Measurements from ENCODE around the gene NUP43.
"Not testable (repeated sequence)": the region's sequence is repeated elsewhere in the genome, so short reads cannot be mapped to it uniquely, and the experiment has no call there.

The NUP43 gene

GRCh38 chr6:149694921-149695320 is 51.4 kb downstream of the NUP43 start:
- in situ Hi-C loops (cut with MboI; ENCODE audit: low sequenced_read_pairs) = no loop called here

GRCh38 chr6:149691201-149691600 is 55.1 kb downstream of the NUP43 start:
- in situ Hi-C loops (cut with MboI; ENCODE audit: low sequenced_read_pairs) = no loop called here

- in situ Hi-C loops (cut with MboI; ENCODE audit: low sequenced_read_pairs) = no loop called here
These were observed 60.1 kb downstream of the NUP43 start for GRCh38 chr6:149686230-149686629.

- in situ Hi-C loops (cut with MboI; ENCODE audit: low sequenced_read_pairs) = no loop called here
These were observed 63.0 kb downstream of the NUP43 start for GRCh38 chr6:149683256-149683859.

GRCh38 chr6:149681845-149682244 is 64.5 kb downstream of the NUP43 start:
- in situ Hi-C loops (cut with MboI; ENCODE audit: low sequenced_read_pairs) = not testable (repeated sequence)

- in situ Hi-C loops (cut with MboI; ENCODE audit: low sequenced_read_pairs) = no loop called here
These were observed 65.1 kb downstream of the NUP43 start for GRCh38 chr6:149681209-149681608.

- in situ Hi-C loops (cut with MboI; ENCODE audit: low sequenced_read_pairs) = no loop called here
These were observed 65.8 kb downstream of the NUP43 start for GRCh38 chr6:149680503-149680902.
